GM10266 (cell line): Measurements from ENCODE around the gene PHPT1.

Experiments
- DNase-seq: peaks from one replicate; pipeline ENCODE4 v3.0.0; 2012; ENCODE audit errors: extremely low spot score
- TF ChIP-seq, protein P1 (sequence below): IDR thresholded peaks from 2 replicates; pipeline ENCODE4 v1.5.1; 2012; ENCODE audit warnings: mild to moderate bottlenecking, low read depth; ENCODE audit not compliant: control insufficient read depth, insufficient read depth; ENCODE audit errors: missing control alignments

The PHPT1 gene

GRCh38 chr9:136852664-136853595, 3.7 kb downstream of the PHPT1 start:
- TF ChIP-seq, protein P1, sequence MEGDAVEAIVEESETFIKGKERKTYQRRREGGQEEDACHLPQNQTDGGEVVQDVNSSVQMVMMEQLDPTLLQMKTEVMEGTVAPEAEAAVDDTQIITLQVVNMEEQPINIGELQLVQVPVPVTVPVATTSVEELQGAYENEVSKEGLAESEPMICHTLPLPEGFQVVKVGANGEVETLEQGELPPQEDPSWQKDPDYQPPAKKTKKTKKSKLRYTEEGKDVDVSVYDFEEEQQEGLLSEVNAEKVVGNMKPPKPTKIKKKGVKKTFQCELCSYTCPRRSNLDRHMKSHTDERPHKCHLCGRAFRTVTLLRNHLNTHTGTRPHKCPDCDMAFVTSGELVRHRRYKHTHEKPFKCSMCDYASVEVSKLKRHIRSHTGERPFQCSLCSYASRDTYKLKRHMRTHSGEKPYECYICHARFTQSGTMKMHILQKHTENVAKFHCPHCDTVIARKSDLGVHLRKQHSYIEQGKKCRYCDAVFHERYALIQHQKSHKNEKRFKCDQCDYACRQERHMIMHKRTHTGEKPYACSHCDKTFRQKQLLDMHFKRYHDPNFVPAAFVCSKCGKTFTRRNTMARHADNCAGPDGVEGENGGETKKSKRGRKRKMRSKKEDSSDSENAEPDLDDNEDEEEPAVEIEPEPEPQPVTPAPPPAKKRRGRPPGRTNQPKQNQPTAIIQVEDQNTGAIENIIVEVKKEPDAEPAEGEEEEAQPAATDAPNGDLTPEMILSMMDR: no peak
- DNase-seq: no peak

GRCh38 chr9:136853596-136854112, 4.4 kb downstream of the PHPT1 start:
- TF ChIP-seq, protein P1: no peak
- DNase-seq: no peak

DNA sequence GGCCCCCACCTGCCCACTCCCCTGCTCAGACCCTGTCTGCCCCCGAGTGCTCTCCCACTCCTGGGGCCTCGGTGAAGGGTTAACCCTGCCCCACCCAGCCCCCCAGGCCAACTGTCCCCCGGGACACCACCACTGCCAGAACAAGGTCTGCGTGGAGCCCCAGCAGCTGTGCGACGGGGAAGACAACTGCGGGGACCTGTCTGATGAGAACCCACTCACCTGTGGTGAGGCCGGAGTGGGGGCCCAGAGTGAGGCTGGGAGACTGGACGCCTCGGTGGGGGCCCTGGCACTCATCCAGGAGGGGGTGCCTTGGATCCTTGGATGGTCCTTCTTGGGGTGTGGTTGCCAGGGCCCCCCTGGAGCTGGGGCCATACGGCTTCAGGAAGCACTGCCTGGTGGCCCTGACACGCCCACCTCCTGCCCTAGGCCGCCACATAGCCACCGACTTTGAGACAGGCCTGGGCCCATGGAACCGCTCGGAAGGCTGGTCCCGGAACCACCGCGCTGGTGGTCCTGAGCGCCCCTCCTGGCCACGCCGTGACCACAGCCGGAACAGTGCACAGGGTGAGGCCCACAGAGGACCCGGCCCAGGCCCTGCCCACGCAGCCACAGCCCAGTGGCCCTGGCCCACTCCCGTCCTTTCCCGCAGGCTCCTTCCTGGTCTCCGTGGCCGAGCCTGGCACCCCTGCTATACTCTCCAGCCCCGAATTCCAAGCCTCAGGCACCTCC, 5.1 kb downstream of the PHPT1 start:
- DNase-seq: no peak
- TF ChIP-seq, protein P1: no peak

DNA sequence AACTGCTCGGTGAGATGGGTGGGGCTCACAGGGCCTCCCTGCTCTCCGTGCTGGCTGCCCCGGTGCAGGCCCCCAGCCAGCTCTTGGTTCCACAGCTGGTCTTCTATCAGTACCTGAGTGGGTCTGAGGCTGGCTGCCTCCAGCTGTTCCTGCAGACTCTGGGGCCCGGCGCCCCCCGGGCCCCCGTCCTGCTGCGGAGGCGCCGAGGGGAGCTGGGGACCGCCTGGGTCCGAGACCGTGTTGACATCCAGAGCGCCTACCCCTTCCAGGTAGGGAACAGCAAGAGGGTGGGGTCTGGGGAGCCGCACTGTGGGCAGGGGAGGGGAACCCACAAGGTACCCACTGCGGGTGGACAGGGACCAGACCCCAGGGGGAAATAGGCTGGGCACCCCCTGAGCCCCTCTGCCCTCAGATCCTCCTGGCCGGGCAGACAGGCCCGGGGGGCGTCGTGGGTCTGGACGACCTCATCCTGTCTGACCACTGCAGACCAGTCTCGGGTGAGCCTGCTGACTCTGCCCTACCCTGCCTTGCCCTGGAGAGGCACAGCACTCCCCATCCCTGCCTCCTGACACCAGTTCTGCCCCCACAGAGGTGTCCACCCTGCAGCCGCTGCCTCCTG, 5.7 kb downstream of the PHPT1 start:
- DNase-seq: no peak
- TF ChIP-seq, protein P1: no peak

GRCh38 chr9:136855461-136856078, 6.4 kb downstream of the PHPT1 start:
- no peak for DNase-seq
- TF ChIP-seq, protein P1: no peak

- DNase-seq: no peak
- TF ChIP-seq, protein P1: no peak
These were observed 6.9 kb downstream of the PHPT1 start for GRCh38 chr9:136856079-136856476.
